RWPE2 (cell line): Measurements from ENCODE around the gene LIG1.

ENCODE experiments used
- ATAC-seq: fragments of 200-7000 bp; cut with Tn5 transposase; 3 replicates; pipeline ENCODE4 v1.9.1; 2021; ENCODE audit warnings: low read depth
- DNase-seq: peaks from one replicate; pipeline ENCODE4 v3.0.0-alpha.2; 2020; ENCODE audit warnings: low spot score
- H3K27ac ChIP-seq: fragments of 450-650 bp; 2 replicates; pipeline ENCODE4 v1.5.1; 2017; ENCODE audit warnings: mild to moderate bottlenecking; ENCODE audit not compliant: poor library complexity, severe bottlenecking
- H3K27me3 ChIP-seq: fragments of 250-450 bp; sonication (Bioruptor Pico); 2 replicates; pipeline ENCODE4 v1.5.1; 2021; ENCODE audit warnings: mild to moderate bottlenecking, moderate library complexity; ENCODE audit not compliant: insufficient read depth, poor library complexity, severe bottlenecking
- H3K36me3 ChIP-seq: fragments of 250-450 bp; sonication (Bioruptor Pico); 2 replicates; pipeline ENCODE4 v1.5.1; 2020; ENCODE audit warnings: low read depth, mild to moderate bottlenecking, moderate library complexity
- H3K4me1 ChIP-seq: fragments of 250-450 bp; sonication (Bioruptor Pico); 2 replicates; pipeline ENCODE4 v1.5.1; 2021; ENCODE audit warnings: mild to moderate bottlenecking, moderate library complexity; ENCODE audit not compliant: insufficient read depth, poor library complexity, severe bottlenecking
- H3K4me3 ChIP-seq: fragments of 250-450 bp; sonication (Bioruptor Pico); 2 replicates; pipeline ENCODE4 v1.5.1; 2021; ENCODE audit warnings: mild to moderate bottlenecking, moderate library complexity; ENCODE audit not compliant: severe bottlenecking
- H3K9me3 ChIP-seq: fragments of 250-450 bp; sonication (Bioruptor Pico); 2 replicates; pipeline ENCODE4 v1.5.1; 2021; ENCODE audit warnings: mild to moderate bottlenecking, moderate library complexity; ENCODE audit not compliant: severe bottlenecking
- CTCF ChIP-seq: fragments of 450-650 bp; IDR thresholded peaks from one replicate; pipeline ENCODE4 v1.5.1; 2017; ENCODE audit warnings: mild to moderate bottlenecking, moderate library complexity; ENCODE audit not compliant: poor library complexity, severe bottlenecking

The LIG1 gene

DNA sequence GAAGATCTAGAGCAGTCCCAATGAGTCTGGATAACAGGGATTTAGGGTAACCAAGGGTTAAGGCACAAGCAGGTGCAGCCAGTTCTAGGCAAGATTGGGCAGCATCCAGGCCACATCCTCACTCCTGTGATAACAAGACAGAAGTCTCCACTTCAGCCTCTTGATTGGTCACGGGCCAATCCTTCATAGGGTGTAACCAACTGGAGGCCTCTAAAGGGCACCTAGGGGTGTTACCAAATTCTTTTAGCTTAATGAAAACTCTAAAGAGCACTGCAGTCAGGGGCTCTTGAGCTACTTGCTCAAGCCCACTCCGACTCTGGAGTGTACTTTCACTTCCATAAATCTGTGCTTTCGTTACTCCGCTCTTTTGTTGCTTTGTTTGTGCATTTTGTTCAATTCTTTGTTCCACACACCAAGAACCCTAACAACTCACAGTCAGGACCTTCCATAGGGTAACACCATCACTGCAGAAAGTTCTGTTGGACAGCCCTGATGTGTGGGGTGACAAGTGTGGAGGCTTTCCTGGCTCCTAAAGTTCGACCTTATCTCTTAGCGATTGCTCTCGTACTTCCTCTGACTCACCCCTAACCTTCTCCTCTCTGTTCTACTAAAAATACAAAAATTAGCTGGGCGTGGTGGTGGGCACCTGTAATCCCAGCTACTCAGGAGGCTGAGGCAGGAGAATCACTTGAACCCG, 36.4 kb upstream of the LIG1 start:
- ATAC-seq (no peak), DNase-seq (no peak)
- no peak for TF ChIP-seq CTCF
- Histone ChIP-seq H3K27me3 (no peaks in the 10 kb centered on the region), H3K9me3 (no peaks in the 10 kb centered on the region), H3K4me1 (peaks cover 7% of the 10 kb centered on the region), H3K27ac (no peak overlapping the region), H3K36me3 (peaks cover 10% of the 10 kb centered on the region; the same call in 1 of the 2 replicates), H3K4me3 (no peak overlapping the region)

GRCh38 chr19:48203794-48204628, 33.9 kb upstream of the LIG1 start:
- Histone ChIP-seq H3K36me3 (peaks cover 10% of the 10 kb centered on the region; the same call in 1 of the 2 replicates), H3K9me3 (no peaks in the 10 kb centered on the region), H3K27me3 (no peaks in the 10 kb centered on the region), H3K27ac (peak overlapping the region; percentile 37), H3K4me3 (peak overlapping the region; percentile 56), H3K4me1 (peaks cover 7% of the 10 kb centered on the region)
- peak; percentile 94 for DNase-seq
- no peak for TF ChIP-seq CTCF
- ATAC-seq: peak; percentile 96

GRCh38 chr19:48203222-48203793, 33.2 kb upstream of the LIG1 start:
- ATAC-seq: no peak
- Histone ChIP-seq H3K9me3 (no peaks in the 10 kb centered on the region), H3K4me3 (peak overlapping the region; percentile 56), H3K27me3 (no peaks in the 10 kb centered on the region), H3K27ac (peak overlapping the region; percentile 37), H3K36me3 (peaks cover 10% of the 10 kb centered on the region; the same call in 1 of the 2 replicates), H3K4me1 (peaks cover 7% of the 10 kb centered on the region)
- no peak for DNase-seq
- no peak for TF ChIP-seq CTCF

DNA sequence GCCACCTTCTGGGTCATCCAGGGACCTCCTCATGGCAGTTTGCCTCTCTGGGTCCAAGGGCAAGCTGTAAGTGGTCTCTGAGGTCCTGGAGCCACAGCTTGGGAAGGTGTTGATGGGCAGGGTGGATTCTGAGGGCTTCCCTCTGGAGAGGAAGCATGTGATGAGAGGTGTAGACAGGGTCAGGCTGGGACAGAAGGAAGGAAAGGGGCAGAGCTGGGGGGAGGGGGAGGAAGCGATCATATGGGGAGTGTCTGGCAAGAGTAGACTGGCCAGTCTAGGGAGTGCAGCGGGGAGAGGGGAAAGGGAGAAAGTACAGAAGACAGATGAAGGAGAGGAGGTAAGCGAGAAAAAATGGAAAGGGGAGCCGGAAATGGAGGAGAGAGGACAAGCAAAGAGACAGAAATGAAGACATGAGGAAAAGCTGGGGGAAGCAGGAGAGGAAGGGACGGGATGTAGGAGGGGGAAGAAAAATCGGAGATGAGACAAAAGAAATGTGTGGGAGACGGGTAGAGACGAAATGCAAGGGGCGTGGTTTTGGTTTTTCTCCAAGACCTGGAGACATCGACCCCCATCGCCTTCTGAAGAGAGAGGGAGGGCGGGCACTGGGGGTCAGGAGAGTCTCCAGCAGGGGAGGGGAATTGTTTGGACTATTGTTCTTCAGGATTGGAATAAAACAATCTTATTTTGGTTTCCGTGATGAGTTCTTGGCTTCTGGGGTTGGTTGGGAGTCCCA, 27.0 kb upstream of the LIG1 start:
- DNase-seq: no peak
- peak; percentile 40; the same call in 2 of the 3 replicates for ATAC-seq

More for the DNA sequence above, 27.0 kb upstream of the LIG1 start:
- no peaks in the 10 kb centered on the region for H3K27me3 ChIP-seq
- H3K36me3 ChIP-seq: no peaks in the 10 kb centered on the region
- no peak overlapping the region for H3K27ac ChIP-seq
- H3K4me1 ChIP-seq: no peaks in the 10 kb centered on the region
- no peaks in the 10 kb centered on the region for H3K9me3 ChIP-seq
- TF ChIP-seq CTCF: no peak
- no peak overlapping the region for H3K4me3 ChIP-seq
